ENCODE results near the gene MAGEA2B.
"Not testable (repeated sequence)": the region's sequence is repeated elsewhere in the genome, so short reads cannot be mapped to it uniquely, and the experiment has no call there.

DNA sequence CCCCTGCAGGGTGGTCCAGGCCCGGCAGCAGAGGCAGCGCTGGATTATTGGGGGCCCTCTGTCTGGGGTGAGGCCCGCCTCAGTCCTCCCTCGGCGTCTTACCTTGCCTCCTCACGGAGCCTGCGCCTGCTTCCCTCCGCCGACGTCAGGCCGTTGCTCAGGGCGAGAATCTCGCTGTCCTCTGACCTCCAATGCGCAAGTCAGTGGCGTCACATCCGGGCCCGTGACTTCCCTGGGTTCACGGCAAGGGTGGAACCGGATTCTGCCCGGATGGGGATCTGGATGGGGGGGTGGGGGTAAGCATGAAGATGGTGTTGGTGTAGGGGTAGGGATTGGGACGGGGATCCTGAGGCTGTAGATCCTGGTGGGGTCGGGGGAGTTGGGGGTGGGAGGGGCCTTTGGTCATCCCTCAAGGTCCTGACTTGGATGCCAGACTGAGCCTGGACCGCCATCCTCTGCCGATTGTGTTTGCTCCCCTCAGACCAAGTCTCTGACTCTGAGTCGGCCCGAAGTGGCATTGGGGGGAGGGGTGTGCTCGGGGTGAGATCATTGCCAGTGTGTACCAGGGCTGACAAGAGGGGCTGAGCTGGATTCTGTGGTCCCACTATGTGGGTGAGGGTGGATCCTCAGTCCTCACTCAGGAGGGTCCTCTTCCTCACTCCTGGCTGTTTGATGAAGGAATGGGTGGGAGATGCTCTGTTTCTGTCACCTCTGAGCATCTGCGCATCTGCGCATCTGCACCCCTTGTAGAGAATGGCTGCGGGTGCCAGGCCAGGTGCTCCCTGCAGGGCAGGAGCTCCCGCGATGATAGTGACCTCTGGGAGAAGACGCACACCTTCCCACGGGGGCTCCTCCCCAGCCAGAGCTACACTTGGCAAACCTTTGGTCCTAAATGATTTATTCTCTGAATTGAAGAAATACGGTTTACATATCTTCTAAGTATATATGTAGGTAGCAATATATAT lies 39.5 kb downstream of the MAGEA2B start, which contains the start of gene MAGEA2:
- not testable (repeated sequence) for TF ChIP-seq POLR2A, EP300 (IDR thresholded peaks at IDR 0.05)
- TF ChIP-seq, protein P1, sequence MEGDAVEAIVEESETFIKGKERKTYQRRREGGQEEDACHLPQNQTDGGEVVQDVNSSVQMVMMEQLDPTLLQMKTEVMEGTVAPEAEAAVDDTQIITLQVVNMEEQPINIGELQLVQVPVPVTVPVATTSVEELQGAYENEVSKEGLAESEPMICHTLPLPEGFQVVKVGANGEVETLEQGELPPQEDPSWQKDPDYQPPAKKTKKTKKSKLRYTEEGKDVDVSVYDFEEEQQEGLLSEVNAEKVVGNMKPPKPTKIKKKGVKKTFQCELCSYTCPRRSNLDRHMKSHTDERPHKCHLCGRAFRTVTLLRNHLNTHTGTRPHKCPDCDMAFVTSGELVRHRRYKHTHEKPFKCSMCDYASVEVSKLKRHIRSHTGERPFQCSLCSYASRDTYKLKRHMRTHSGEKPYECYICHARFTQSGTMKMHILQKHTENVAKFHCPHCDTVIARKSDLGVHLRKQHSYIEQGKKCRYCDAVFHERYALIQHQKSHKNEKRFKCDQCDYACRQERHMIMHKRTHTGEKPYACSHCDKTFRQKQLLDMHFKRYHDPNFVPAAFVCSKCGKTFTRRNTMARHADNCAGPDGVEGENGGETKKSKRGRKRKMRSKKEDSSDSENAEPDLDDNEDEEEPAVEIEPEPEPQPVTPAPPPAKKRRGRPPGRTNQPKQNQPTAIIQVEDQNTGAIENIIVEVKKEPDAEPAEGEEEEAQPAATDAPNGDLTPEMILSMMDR (IDR thresholded peaks at IDR 0.05) = not testable (repeated sequence)

Data from stomach (tissue), 4 donors.